K562 (cell line): ENCODE measurements around the gene KRTAP1-5. TPM values are rescaled to one million over a fixed set of nuclear protein-coding genes. Genes with fewer than 3 reads are reported as not detected.

Source experiments
- ATAC-seq: fragments of 200-7000 bp; cut with Tn5 transposase; 3 replicates; pipeline ENCODE4 v1.9.1; 2020; ENCODE audit warnings: moderate library complexity
- BruUV-seq: library from RNA; stranded (reverse); fragments of 400-500 nt; replicated peaks from 2 replicates; lab custom pipeline; 2021; lab: Mats Ljungman, UMichigan
- CTCF ChIA-PET: fragments of 300-600 bp; formaldehyde crosslinking; extraction: SDS; loops from one replicate; lab custom pipeline; 2021; ENCODE audit warnings: low intra/inter-chr PET ratio; lab: Yijun Ruan, JAX
- POLR2A ChIA-PET: fragments of 300-600, 350-650 bp; sonication (Branson Sonifier 250); formaldehyde crosslinking; extraction: SDS; loops from one replicate; lab custom pipeline; 2021; ENCODE audit warnings: antibody characterized with exemption, inconsistent platforms; lab: Yijun Ruan, JAX
- DNase-seq, 4 experiments: peaks; one replicate each; pipeline versions ENCODE4 v3.0.0 to v3.0.0-alpha.2; 2011 to 2018; ENCODE audit warnings: low spot score in 3 of 4, mixed read lengths in 3 of 4; ENCODE audit errors: extremely low read depth in 1 of 4
- FAIRE-seq: peaks from 2 replicates; lab custom pipeline; 2011; peaks lifted over from hg19 to GRCh38; lab: Jason Lieb, UNC
- H2AFZ ChIP-seq: 2 replicates; pipeline ENCODE4 v1.6.0; 2011; ENCODE audit warnings: low read depth, low read length, control low read depth, inconsistent platforms
- H3K27ac ChIP-seq: fragments of 200-600 bp; 3 replicates; pipeline ENCODE4 v1.8.0; 2011; ENCODE audit warnings: low read depth, mild to moderate bottlenecking, control low read depth, inconsistent platforms, low read length, moderate library complexity, mixed read lengths; ENCODE audit errors: extremely low read depth
- H3K27me3 ChIP-seq, 2 experiments: fragments of 300-600 bp in 1 of 2; 2 replicates in 1 of 2; 3 replicates in 1 of 2; pipeline versions ENCODE4 v1.6.0 to v1.8.0; 2011; ENCODE audit warnings: inconsistent platforms in 2 of 2, low read length in 2 of 2, mild to moderate bottlenecking in 1 of 2, mixed read lengths in 1 of 2, moderate library complexity in 1 of 2; ENCODE audit not compliant: control insufficient read depth in 2 of 2, insufficient read depth in 2 of 2
- H3K36me3 ChIP-seq: fragments of 300-600 bp; 3 replicates; pipeline ENCODE4 v1.8.0; 2011; ENCODE audit warnings: mild to moderate bottlenecking, low read length, inconsistent platforms; ENCODE audit not compliant: control insufficient read depth, insufficient read depth
- H3K4me1 ChIP-seq, 2 experiments: fragments of 200-600 bp in 1 of 2; replicated peaks in 1 of 2; 2 replicates in 1 of 2; 3 replicates in 1 of 2; pipeline versions ENCODE4 v1.5.1 to v1.8.0; 2011; ENCODE audit warnings: inconsistent platforms in 2 of 2, low read length in 2 of 2, mild to moderate bottlenecking in 1 of 2, mixed read lengths in 1 of 2, moderate library complexity in 1 of 2; ENCODE audit not compliant: control insufficient read depth in 2 of 2, insufficient read depth in 2 of 2
- H3K4me2 ChIP-seq: 2 replicates; pipeline ENCODE4 v1.6.1; 2011; ENCODE audit warnings: low read length, control low read depth, inconsistent platforms, mixed read lengths; ENCODE audit not compliant: insufficient read depth
- H3K4me3 ChIP-seq: fragments of 200-600 bp; sonication (generic), shearing (Covaris generic); 2 replicates; pipeline ENCODE4 v1.5.1; 2016; ENCODE audit warnings: control low read depth, inconsistent platforms
- H3K79me2 ChIP-seq: fragments of 200-600 bp; 3 replicates; pipeline ENCODE4 v1.8.0; 2011; ENCODE audit warnings: low read length, inconsistent platforms; ENCODE audit not compliant: control insufficient read depth, insufficient read depth
- H3K9ac ChIP-seq, 2 experiments: 2 replicates each; pipeline versions ENCODE4 v1.6.0 to v1.6.1; 2011; ENCODE audit warnings: low read depth in 2 of 2, low read length in 2 of 2, control low read depth in 1 of 2, inconsistent platforms in 1 of 2, mild to moderate bottlenecking in 1 of 2, mixed read lengths in 1 of 2; ENCODE audit not compliant: insufficient read depth in 1 of 2
- H3K9me1 ChIP-seq: one replicate; pipeline ENCODE4 v1.6.0; 2011; ENCODE audit warnings: inconsistent platforms, mild to moderate bottlenecking, low read length, moderate library complexity; ENCODE audit not compliant: control insufficient read depth, insufficient read depth
- H3K9me3 ChIP-seq: replicated peaks from 2 replicates; pipeline ENCODE4 v1.5.1; 2011; ENCODE audit warnings: low read depth, low read length, inconsistent platforms; ENCODE audit not compliant: control insufficient read depth, insufficient read depth
- H4K20me1 ChIP-seq: replicated peaks from 2 replicates; pipeline ENCODE4 v1.6.1; 2011; ENCODE audit warnings: low read length, inconsistent platforms, mixed read lengths; ENCODE audit not compliant: control insufficient read depth, insufficient read depth
- CHD4 ChIP-seq: fragments of 200-600 bp; sonication (generic); IDR thresholded peaks from 3 replicates; pipeline ENCODE4 v1.6.1; 2012; ENCODE audit warnings: low read depth, mild to moderate bottlenecking, mixed read lengths, low read length, inconsistent platforms; ENCODE audit not compliant: insufficient read depth, insufficient replicate concordance, poor library complexity, severe bottlenecking
- DMBX1 ChIP-seq: fragments of 250-450 bp; sonication (Bioruptor Pico); IDR thresholded peaks from 2 replicates; pipeline ENCODE4 v1.8.0; 2022; ENCODE audit warnings: inconsistent platforms, mild to moderate bottlenecking, moderate library complexity, borderline replicate concordance
- DNMT1 ChIP-seq: fragments of 450-650 bp; IDR thresholded peaks from 2 replicates; pipeline ENCODE4 v1.6.1; 2016; ENCODE audit warnings: antibody characterized with exemption, mild to moderate bottlenecking
- ETS2 ChIP-seq: IDR thresholded peaks from 2 replicates; pipeline ENCODE4 v1.6.1; 2016; ENCODE audit warnings: borderline replicate concordance, missing genetic modification characterization, mild to moderate bottlenecking, moderate library complexity, missing compliant biosample characterization; ENCODE audit not compliant: poor library complexity, severe bottlenecking
- KAT8 ChIP-seq: fragments of 450-650 bp; IDR thresholded peaks from 2 replicates; pipeline ENCODE4 v1.6.1; 2016; ENCODE audit warnings: low read depth, mild to moderate bottlenecking
- POLR2B ChIP-seq: fragments of 450-650 bp; IDR thresholded peaks from 2 replicates; pipeline ENCODE4 v1.6.1; 2018; ENCODE audit warnings: low read depth; ENCODE audit not compliant: partially characterized antibody
- SETDB1 ChIP-seq: IDR thresholded peaks from one replicate; pipeline ENCODE4 v1.6.1; 2012; ENCODE audit warnings: low read length, control low read depth, inconsistent platforms
- SRSF1 ChIP-seq: fragments of 200-400 bp; formaldehyde crosslinking; IDR thresholded peaks from 2 replicates; pipeline ENCODE4 v1.6.1; 2017; ENCODE audit warnings: mild to moderate bottlenecking, low read depth, low read length, moderate library complexity
- TFAM ChIP-seq: fragments of 250-450 bp; sonication (Bioruptor Pico); conservative IDR thresholded peaks from 2 replicates; pipeline ENCODE4 v1.5.0; 2021; ENCODE audit warnings: mild to moderate bottlenecking, moderate library complexity
- TSC22D4 ChIP-seq: fragments of 450-650 bp; IDR thresholded peaks from 2 replicates; pipeline ENCODE4 v1.6.1; 2016; ENCODE audit warnings: missing genetic modification characterization, missing biosample characterization, control low read depth
- WGBS: fragments of 100-300 bp; shearing (Covaris generic); methylation state at CpG from one replicate; pipeline ENCODE4 v1.1.6; 2016; ENCODE audit warnings: low coverage, mixed read lengths; ENCODE audit not compliant: insufficient coverage; ENCODE audit errors: missing lambda C conversion rate; 5-methylcytosine and 5-hydroxymethylcytosine counted together
- in situ Hi-C: fragments of 300-500 bp; cut with MboI; formaldehyde crosslinking; loops from 4 replicates; pipeline ENCODE4 v1.15.0; 2018; ENCODE audit warnings: inconsistent platforms, mixed read lengths
- intact Hi-C: fragments of 100-400 bp; cut with micrococcal nuclease; formaldehyde crosslinking; loops from 2 replicates; pipeline ENCODE4 v1.14.2; 2022
- polyA plus RNA-seq, 8 experiments: library from polyadenylated mRNA; depleted of rRNA in 4 of 8; stranded (reverse) in 5 of 8; unstranded in 3 of 8; fragments of >200 nt; fragmentation: Nextera tagmentation in 2 of 8; fragmentation: Illumina TruSeq in 1 of 8; extraction: Ambion mirVana in 2 of 8; extraction: Trizol in 1 of 8; gene quantifications; 2 replicates each; pipeline versions ENCODE4 v1.2.1 to v1.2.3, GENCODE V29; 2011 to 2014; ENCODE audit warnings: inconsistent platforms in 1 of 8, missing spikeins in 1 of 8
- total RNA-seq, 7 experiments: library from RNA; depleted of rRNA in 6 of 7; stranded (reverse); fragments of >200 nt in 6 of 7; fragmentation: Illumina TruSeq in 2 of 7; extraction: Trizol in 2 of 7; gene quantifications; 2 replicates each; pipeline versions ENCODE4 v1.2.1 to v1.2.3, GENCODE V29; 2011 to 2021; ENCODE audit warnings: low replicate concordance in 1 of 7
- TF ChIP-seq, protein P1 (sequence below): fragments of 200-800 bp; sonication (Bioruptor generic); IDR thresholded peaks from 2 replicates; pipeline ENCODE4 v1.6.1; 2017; ENCODE audit warnings: missing genetic modification characterization, missing compliant biosample characterization
- TF ChIP-seq, protein P2 (sequence below), 2 experiments: IDR thresholded peaks in 1 of 2; conservative IDR thresholded peaks in 1 of 2; 2 replicates each; pipeline ENCODE4 v1.6.1; 2016; ENCODE audit warnings: low read depth in 2 of 2, mild to moderate bottlenecking in 1 of 2, missing compliant biosample characterization in 1 of 2, missing genetic modification characterization in 1 of 2, moderate library complexity in 1 of 2

Gene KRTAP1-5
- total and polyA plus RNA-seq, 9 of the 15 experiments (the other 6 are each of a cell fraction or from before 2014, with no cell fraction given), result not detected

DNA sequence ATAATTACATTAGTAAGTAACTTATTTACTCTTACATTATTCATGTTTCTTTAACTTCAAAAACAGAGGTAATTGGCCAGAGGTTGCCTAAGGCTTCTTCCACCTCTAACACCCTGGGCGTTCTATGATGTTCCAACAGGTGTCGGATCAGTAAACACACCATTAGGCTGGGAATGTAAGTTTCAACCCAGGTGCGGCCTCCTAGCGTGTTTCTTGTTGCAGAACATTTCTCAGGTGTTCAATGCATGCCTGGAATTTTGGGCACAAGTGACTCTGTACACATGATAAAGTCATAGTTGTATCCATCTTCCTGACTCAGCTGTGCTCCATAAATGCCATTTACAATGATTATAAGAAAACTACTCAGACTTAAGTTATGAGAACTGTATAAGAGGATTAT lies 27.0 kb upstream of the KRTAP1-5 start:
- ATAC-seq (no peak), FAIRE-seq (no peak), DNase-seq (no peak)
- WGBS, result 1% methylated on average over 4 of the region's 4 CpGs
- H3K36me3 ChIP-seq, result no peaks in the 10 kb centered on the region
- POLR2A ChIA-PET, result interaction anchor here (0.7 kb wide), 1 partner anchor 14 kb away, joined by 3 read pairs; no protein-coding TSS in a partner anchor
- H3K79me2 ChIP-seq, result no peaks in the 10 kb centered on the region
- H3K9ac ChIP-seq, result no peak overlapping the region
- in situ Hi-C loops (no loop called here), intact Hi-C loops (no loop called here)
- peaks cover 0 to 7% of the 10 kb centered on the region in 2 experiments; a peak in 2 of 5 replicates for H3K27me3 ChIP-seq
- no peak overlapping the region for H2AFZ ChIP-seq
- no peaks in the 10 kb centered on the region for H3K9me1 ChIP-seq
- no peaks in the 10 kb centered on the region for H4K20me1 ChIP-seq
- no peak overlapping the region for H3K27ac ChIP-seq
- H3K4me2 ChIP-seq, result no peak overlapping the region
- TF ChIP-seq TSC22D4 (tag), result no peak
- no peak for TF ChIP-seq ETS2 (tag)
- TF ChIP-seq SRSF1, result no peak
- no peak for TF ChIP-seq TFAM (CRISPR knock-in tag)
- TF ChIP-seq SETDB1, result no peak
- no peak for TF ChIP-seq DNMT1
- TF ChIP-seq, protein P1, sequence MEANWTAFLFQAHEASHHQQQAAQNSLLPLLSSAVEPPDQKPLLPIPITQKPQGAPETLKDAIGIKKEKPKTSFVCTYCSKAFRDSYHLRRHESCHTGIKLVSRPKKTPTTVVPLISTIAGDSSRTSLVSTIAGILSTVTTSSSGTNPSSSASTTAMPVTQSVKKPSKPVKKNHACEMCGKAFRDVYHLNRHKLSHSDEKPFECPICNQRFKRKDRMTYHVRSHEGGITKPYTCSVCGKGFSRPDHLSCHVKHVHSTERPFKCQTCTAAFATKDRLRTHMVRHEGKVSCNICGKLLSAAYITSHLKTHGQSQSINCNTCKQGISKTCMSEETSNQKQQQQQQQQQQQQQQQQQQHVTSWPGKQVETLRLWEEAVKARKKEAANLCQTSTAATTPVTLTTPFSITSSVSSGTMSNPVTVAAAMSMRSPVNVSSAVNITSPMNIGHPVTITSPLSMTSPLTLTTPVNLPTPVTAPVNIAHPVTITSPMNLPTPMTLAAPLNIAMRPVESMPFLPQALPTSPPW, result no peak
- no peak for TF ChIP-seq DMBX1 (CRISPR knock-in tag)
- no peak for TF ChIP-seq CHD4
- no peak for TF ChIP-seq POLR2B
- TF ChIP-seq KAT8, result no peak
- TF ChIP-seq, protein P2, sequence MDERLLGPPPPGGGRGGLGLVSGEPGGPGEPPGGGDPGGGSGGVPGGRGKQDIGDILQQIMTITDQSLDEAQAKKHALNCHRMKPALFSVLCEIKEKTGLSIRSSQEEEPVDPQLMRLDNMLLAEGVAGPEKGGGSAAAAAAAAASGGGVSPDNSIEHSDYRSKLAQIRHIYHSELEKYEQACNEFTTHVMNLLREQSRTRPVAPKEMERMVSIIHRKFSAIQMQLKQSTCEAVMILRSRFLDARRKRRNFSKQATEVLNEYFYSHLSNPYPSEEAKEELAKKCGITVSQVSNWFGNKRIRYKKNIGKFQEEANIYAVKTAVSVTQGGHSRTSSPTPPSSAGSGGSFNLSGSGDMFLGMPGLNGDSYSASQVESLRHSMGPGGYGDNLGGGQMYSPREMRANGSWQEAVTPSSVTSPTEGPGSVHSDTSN (CRISPR knock-in tag; IDR thresholded peaks at IDR 0.05; ENCODE audit: low read depth), result no peak
- TF ChIP-seq, protein P2 (tag; conservative IDR thresholded peaks at IDR 0.05; ENCODE audit: low read depth), result no peak
- H3K4me3 ChIP-seq, result no peak overlapping the region
- BruUV-seq, result no TSS peak
- H3K9me3 ChIP-seq, result no peaks in the 10 kb centered on the region
- no peaks in the 10 kb centered on the region for H3K4me1 ChIP-seq
- CTCF ChIA-PET, result no interaction called here
